Effector CD8-positive, alpha-beta T cell (primary cell): ENCODE data around the gene RTN4IP1.
"Not testable (repeated sequence)": the region's sequence is repeated elsewhere in the genome, so short reads cannot be mapped to it uniquely, and the experiment has no call there.

Experiments used
- DNase-seq: peaks from one replicate; lab custom pipeline; 2025; lab: John Stamatoyannopoulos, UW

The RTN4IP1 gene

GRCh38 chr6:106627760-106628159 lies 1.5 kb downstream of the RTN4IP1 start:
- not testable (repeated sequence) for DNase-seq

DNA sequence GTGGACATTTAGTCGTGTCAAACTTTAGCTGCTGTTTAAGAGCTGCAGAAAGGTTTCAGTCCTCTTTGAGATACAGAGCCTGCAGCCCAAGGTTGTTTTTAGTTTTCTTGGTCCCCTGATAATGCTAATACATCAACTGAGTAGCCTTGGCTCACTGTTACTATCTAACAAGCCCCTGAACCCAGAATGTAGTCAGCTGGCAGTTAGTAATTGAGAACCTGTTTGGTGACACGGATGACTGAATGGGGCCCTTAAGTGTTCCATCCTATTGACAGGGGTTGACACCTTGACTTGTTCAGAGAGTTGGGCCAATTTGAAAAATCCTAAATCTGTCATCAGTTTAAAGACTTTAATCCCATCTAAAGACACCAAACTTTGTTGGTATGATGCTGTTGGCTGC lies 2.8 kb downstream of the RTN4IP1 start:
- DNase-seq = no peak

GRCh38 chr6:106623039-106623438 lies 6.3 kb downstream of the RTN4IP1 start:
- no peak for DNase-seq

GRCh38 chr6:106622412-106622811 lies 6.9 kb downstream of the RTN4IP1 start:
- no peak for DNase-seq

DNA sequence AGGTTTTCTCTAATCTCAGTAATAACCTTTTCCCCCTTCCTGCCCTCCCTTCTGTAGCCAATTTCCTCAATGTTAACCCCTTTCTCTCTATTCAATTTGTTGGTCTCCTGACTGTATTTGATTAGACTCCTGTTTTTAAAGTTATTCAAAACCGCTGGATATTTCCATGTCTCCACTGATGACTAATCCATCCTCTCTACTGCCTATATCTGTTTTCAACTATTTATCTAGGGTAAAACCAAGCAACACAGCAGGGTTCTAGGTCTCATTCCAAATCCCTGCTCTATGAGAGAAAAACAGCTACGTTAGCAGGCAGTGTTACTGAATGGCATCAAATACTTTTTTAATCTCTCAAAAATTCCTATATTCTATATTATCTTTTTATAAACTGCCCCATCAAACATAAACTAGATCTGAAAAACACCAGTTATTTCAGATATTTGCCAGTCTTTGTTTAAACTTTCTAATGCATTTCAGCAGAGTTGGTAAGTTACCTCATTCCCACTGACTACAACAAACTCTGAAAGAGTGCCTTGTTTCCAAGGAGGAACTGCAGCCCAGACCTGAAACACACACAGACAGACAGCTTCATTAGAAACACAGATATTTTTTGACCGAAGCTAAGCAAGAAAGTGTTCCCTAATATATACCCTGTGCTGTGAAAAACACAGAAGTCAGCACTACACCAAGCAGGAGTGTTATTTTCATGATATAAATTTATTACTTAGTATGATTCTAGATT lies 8.2 kb downstream of the RTN4IP1 start:
- no peak for DNase-seq

GRCh38 chr6:106619223-106619622 lies 10.1 kb downstream of the RTN4IP1 start:
- DNase-seq = no peak

GRCh38 chr6:106618324-106618723 lies 11.0 kb downstream of the RTN4IP1 start:
- DNase-seq = no peak

- DNase-seq = no peak
These were observed 11.4 kb downstream of the RTN4IP1 start for GRCh38 chr6:106617857-106618256.

DNA sequence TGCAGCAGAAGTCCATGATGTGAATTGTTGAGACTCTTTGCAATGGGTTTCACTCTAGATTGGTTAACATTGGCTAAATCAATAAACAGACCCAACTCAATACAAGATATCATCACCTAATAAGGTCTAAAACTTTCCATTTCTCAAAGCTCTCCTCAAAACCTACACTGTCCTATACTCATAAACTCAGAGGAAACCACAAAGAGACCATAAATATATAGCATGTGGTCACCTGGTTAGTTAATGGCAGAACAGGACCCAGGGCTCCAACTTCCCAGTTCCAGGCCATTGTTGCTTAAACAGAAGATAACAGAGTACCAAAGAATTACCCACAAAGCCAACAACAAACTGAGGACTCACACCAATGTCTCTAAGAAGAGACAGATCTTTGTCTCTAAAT lies 12.0 kb downstream of the RTN4IP1 start:
- DNase-seq = no peak

DNA sequence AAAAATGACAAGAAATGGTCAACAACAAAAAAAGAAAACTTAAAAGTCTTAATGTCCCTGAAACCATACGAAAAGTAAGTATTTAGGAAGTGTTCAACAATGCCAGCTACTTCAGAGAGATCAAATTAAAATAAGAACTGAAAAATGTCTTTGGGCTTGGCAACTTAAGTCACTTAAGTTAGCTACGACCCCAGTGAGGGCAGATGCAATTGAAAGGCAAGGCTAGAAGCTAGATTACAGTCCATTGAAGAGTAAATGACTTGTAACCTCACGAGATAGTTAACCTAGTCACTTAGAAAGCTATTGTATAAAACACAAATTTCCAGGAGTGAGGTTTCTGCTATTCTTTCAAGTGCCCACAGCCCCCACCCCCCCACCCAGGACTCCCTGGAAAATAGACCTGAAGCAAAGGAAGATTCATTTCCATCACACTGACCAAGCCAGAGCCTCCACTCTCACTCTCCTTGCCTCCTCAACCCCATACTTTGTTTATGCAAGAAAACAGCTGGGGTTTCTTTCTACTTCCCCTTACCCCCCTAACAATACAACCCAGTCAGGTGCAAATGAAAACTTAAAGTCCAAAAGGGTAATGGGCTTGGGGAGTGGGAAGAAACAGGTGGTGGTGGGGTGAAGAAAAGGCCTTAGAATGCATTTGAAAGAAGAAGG lies 14.6 kb downstream of the RTN4IP1 start:
- DNase-seq = no peak

DNA sequence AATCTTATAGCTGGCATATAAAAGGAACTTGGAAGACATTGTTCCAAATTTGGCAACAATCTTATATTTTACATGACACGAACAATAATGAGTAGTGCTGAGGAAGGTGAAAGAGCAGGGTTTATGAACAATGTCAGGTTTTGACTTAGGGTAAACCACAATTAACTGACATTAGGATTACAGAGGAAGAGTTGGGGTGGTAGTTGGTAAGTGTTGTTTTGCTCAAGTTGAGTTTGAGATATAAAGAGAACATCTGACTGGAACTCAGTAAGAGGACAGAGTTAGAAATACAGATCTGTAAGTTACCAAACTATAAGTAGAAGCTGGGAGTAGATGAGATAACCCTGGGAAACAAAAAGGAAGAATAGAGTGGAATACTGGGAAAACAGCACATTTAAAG lies 15.1 kb downstream of the RTN4IP1 start:
- no peak for DNase-seq

DNA sequence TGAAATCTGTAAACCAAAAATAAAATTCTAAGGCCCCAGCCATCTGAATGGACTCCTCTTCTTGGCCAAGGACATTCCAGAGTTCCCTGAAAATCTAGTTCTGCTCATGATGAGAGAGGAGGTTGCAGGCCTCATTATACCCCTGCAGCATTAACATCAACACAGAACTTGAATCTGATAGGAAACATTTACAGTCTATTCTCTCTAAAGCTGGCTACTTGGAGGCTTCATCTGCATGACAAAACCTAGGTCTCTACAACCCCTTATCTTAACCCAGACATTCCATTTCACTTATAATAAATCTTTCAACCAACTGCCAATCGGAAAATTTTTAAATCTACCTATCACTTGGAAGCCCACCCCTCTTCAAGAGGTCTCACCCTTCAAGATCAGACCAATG lies 15.7 kb downstream of the RTN4IP1 start:
- no peak for DNase-seq

DNA sequence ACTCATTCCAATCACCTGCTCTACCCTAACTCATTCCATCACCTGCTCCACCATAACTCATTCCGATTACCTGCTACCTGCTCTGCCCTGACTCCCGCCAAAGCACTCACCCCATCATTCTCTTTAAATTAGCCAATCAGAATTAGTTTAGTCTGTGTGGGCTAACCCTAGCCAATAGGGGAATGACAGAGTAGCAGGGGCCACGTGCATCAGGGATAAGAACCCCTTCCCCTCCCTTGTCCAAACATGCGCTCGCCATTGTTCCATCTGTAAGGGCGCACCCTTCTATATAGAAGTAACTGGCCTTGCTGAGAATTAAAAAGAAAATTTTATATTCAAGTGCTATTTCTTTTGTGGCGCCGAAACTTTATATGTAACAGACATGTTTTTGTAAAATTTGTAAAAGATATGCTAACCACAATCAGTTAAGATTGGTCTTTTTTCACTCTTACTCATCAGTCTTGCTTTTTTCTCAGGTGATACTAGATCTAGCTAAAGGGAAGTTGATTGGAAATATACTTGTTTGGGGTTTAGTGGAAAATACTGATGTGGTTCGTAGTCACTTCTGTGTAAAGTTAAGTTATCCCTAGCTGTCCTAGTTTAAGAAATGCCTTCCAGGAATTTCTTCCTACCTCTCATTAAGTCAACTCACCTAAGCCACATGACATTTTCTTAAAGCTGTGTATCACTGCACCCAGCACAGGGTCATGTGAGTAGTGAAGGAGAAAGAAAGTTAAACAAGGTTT lies 16.5 kb downstream of the RTN4IP1 start:
- DNase-seq = no peak

DNA sequence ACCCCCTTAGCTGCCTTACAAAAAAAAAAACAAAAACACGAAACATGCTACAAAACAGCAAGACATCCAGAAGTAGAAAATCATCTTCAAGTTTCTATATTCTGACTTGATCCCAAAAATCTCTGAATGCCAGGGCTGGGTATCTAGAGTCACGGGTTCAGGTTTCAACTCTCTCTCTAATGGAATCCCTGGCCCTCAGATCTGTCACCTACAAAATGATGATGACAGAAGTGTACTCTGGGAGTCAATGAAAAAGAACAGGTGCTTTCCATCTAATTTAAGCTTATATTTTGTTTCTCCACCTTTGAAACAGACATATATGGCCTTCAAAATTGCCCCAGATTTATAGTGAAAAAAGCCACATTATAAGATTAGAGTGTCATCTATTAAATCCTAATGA lies 18.3 kb downstream of the RTN4IP1 start:
- no peak for DNase-seq

DNA sequence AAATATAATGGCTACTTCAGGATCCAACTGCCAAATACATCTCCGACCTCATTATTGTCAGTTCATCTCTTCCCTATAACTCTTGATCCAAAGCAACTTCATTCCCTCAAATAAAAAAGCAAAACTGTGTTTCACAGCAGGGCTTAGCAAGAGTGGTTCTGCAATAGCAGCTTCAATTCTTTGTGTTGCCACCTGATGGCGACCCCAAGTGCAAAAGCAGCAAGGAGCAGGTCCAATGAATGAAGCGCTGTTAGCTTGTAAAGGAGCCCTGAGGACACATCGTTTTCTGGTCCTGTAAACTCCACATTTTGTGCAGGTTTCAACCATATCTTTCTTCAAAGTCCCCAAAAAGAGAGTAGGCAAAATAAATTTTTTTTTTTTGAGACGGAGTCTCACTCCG lies 19.6 kb downstream of the RTN4IP1 start:
- no peak for DNase-seq

DNA sequence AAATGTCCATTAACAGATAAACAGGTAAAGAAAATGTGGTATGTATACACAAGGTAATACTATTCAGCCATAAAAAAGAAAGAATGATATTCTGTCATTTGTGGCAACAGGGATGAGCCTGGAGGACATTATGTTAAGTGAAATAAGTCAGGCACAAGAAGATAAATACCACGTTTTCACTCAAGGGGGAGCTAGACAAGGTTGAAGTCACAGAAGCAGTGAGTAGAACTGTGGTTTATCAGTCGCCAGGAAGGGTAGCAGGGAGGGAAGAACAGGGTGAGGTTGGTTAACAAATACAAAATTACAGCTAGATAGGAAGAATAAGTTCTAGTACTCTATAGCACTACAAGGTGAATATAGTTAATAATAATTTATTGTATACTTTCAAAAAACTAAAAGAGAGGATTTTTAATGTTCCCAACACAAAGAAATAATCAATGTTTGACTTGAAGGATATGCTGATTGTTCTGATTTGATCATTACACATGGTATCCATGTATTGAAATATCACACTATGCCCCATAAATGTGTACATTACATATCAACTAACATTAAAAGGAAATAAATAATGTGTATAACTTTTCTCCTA lies 21.1 kb downstream of the RTN4IP1 start:
- DNase-seq = no peak

GRCh38 chr6:106600329-106600728 lies 29.0 kb downstream of the RTN4IP1 start:
- no peak for DNase-seq

DNA sequence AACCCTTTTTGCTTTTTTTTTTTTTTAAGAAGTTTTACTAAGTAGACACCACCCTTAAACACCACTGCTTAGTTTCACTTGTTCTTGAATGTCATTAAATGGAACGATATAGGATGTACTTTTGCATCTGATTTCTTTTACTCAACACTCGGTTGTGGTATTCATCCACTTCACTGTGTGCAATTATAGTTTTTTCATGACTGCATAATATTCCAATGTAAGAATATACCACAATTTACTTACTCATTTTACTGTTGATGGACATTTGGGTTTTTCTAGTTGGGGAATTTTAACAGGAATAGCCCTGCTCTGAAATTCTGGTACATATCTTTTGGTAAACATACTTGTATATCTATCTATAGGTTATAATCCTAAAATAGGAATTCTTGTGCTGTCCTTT lies 29.9 kb downstream of the RTN4IP1 start:
- DNase-seq = no peak

- no peak for DNase-seq
These were observed 38.0 kb downstream of the RTN4IP1 start for GRCh38 chr6:106591111-106591825.

GRCh38 chr6:106588937-106589336 lies 40.4 kb downstream of the RTN4IP1 start:
- not testable (repeated sequence) for DNase-seq

- DNase-seq = no peak
These were observed 42.4 kb downstream of the RTN4IP1 start for GRCh38 chr6:106586815-106587415.

DNA sequence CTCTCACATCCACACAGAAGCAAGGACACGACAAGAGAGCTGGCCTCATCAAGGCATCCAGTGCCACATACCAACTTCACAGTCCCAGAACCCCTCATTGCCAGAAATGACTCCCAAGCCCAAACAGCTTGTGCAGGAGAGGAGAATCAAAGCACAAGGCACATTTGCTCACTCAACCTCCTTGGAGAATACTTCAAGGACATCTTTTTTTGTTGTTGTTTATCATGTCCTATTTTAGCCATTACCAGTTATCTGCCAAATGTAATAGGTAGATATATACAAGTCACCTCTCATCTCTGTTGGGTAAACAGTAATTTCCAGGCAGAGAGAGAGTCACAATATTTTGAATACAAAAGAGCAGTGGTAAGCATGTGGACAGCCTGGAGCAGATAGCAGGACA lies 47.8 kb downstream of the RTN4IP1 start:
- no peak for DNase-seq
